ENCODE measurements around the gene NFIB. TPM values are rescaled to one million over a fixed set of nuclear protein-coding genes. Genes with fewer than 3 reads are reported as not detected.

Gene NFIB
- total RNA-seq, 2 experiments from 2014 or later, result 13.7 to 25.1 TPM

DNA sequence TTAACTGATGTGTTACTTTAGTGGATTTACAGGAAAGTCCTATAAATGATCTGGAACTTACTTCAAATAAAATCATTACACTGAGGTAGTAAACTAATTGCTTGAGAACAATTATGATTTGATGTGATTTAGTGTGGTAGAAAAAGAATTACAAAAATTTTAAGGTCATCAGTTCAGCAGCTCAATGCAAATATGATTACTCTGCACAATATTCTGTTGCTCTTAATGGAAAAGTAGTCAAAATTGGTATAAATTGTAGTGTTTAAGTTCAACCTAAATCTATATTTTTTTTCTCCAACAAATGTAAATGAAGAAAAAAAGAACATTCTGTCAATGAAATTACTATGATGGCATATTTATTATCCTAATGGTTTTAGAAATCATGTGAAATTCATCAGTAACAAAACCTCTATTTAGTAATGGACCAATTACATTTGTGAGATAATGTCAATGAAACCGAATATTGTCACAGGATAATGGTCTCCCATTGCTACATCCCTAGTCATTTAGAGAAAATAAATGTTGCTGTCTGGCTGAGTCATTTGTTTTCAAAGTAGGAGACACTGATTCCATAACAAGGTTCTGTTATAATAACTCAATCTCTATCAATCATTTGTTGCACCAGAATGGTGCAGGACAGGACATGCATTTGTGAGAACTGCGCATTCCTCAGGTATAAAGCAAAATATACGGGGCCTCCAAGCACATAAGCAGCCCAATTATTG lies 177.1 kb downstream of the NFIB start:
- Histone ChIP-seq H3K4me3 (ENCODE audit: low read depth, low read length, poor library complexity, severe bottlenecking) (no peak overlapping the region), H3K4me1 (ENCODE audit: insufficient read depth, low read length, poor library complexity, severe bottlenecking) (peaks cover 10% of the 10 kb centered on the region), H3K27ac (ENCODE audit: low read depth, low read length, poor library complexity, severe bottlenecking) (no peak overlapping the region), H3K36me3 (ENCODE audit: insufficient read depth, low read length) (peaks cover 13% of the 10 kb centered on the region), H2AFZ (ENCODE audit: low read length) (no peak overlapping the region), H3K4me2 (ENCODE audit: low read length) (no peak overlapping the region), H3K79me2 (ENCODE audit: insufficient read depth, low read depth, low read length) (no peaks in the 10 kb centered on the region), H3K9me2 (ENCODE audit: insufficient read depth, low read length) (no peaks in the 10 kb centered on the region), H4K20me1 (ENCODE audit: insufficient read depth, low read length) (no peaks in the 10 kb centered on the region), H3K9me3 (ENCODE audit: low read length) (no peaks in the 10 kb centered on the region; the same call in 1 of the 2 replicates)
- ChIA-PET POLR2A (interaction anchor here (1.1 to 1.4 kb wide), 3 partner anchors 9 to 11 kb away, joined by 3 to 4 read pairs (median 4); no protein-coding TSS in a partner anchor), CTCF (ENCODE audit: unreplicated experiment) (interaction anchor here (0.6 kb wide), 1 partner anchor 11 kb away, joined by 3 read pairs; no protein-coding TSS in a partner anchor)
- BruUV-seq (replicated peaks), result no TSS peak
- no peak for DNase-seq (ENCODE audit: low spot score)
- intact Hi-C loops (cut with micrococcal nuclease; ENCODE audit: unreplicated experiment), result no loop called here
- TF ChIP-seq, protein P1, sequence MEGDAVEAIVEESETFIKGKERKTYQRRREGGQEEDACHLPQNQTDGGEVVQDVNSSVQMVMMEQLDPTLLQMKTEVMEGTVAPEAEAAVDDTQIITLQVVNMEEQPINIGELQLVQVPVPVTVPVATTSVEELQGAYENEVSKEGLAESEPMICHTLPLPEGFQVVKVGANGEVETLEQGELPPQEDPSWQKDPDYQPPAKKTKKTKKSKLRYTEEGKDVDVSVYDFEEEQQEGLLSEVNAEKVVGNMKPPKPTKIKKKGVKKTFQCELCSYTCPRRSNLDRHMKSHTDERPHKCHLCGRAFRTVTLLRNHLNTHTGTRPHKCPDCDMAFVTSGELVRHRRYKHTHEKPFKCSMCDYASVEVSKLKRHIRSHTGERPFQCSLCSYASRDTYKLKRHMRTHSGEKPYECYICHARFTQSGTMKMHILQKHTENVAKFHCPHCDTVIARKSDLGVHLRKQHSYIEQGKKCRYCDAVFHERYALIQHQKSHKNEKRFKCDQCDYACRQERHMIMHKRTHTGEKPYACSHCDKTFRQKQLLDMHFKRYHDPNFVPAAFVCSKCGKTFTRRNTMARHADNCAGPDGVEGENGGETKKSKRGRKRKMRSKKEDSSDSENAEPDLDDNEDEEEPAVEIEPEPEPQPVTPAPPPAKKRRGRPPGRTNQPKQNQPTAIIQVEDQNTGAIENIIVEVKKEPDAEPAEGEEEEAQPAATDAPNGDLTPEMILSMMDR (conservative IDR thresholded peaks at IDR 0.05; ENCODE audit: low read length), result no peak
- TF ChIP-seq EZH2phosphoT487 (IDR thresholded peaks at IDR 0.05; ENCODE audit: borderline replicate concordance, low read depth, low read length), result no peak

DNA sequence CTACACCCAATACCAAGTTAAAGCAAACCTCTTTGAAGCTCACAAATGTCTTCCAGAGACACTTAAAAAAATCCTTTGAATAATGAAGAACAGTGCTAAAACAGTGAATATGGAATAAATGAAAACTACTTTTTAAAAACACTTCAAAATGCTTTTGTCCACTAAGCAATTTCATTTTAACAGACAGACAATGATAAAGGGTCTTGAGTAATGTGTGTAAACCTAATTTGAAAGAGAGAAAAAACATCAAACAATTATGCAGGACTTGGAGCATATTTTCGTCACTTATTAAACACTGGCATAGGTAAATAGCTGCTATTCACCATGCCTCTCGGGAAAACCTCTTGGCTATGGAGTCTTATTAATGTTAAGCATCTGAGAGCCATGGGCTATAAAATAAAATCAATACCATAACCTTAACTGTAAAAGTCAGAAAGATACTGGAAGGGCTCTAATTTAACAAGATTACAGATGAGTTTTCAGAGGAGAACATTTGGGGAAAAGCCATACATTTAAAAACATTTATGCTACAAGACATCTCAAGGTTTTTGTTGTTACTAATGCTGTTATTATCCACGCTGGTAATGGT lies 177.8 kb downstream of the NFIB start:
- Histone ChIP-seq H3K9me2 (ENCODE audit: insufficient read depth, low read length) (no peaks in the 10 kb centered on the region), H3K79me2 (ENCODE audit: insufficient read depth, low read depth, low read length) (no peaks in the 10 kb centered on the region), H4K20me1 (ENCODE audit: insufficient read depth, low read length) (no peaks in the 10 kb centered on the region), H3K4me2 (ENCODE audit: low read length) (no peak overlapping the region), H3K36me3 (ENCODE audit: insufficient read depth, low read length) (peaks cover 7% of the 10 kb centered on the region), H3K4me1 (ENCODE audit: insufficient read depth, low read length, poor library complexity, severe bottlenecking) (peaks cover 10% of the 10 kb centered on the region), H2AFZ (ENCODE audit: low read length) (no peak overlapping the region), H3K9me3 (ENCODE audit: low read length) (no peaks in the 10 kb centered on the region; the same call in 1 of the 2 replicates), H3K4me3 (ENCODE audit: low read depth, low read length, poor library complexity, severe bottlenecking) (no peak overlapping the region), H3K27ac (ENCODE audit: low read depth, low read length, poor library complexity, severe bottlenecking) (no peak overlapping the region)
- POLR2A ChIA-PET, result interaction anchor here (1.0 to 1.4 kb wide), 3 partner anchors 9 to 19 kb away, joined by 3 to 4 read pairs (median 3); no protein-coding TSS in a partner anchor
- no peak for TF ChIP-seq EZH2phosphoT487 (IDR thresholded peaks at IDR 0.05; ENCODE audit: borderline replicate concordance, low read depth, low read length)
- TF ChIP-seq, protein P1 (conservative IDR thresholded peaks at IDR 0.05; ENCODE audit: low read length), result no peak
- intact Hi-C loops (cut with micrococcal nuclease; ENCODE audit: unreplicated experiment), result no loop called here
- no TSS peak for BruUV-seq (replicated peaks)
- DNase-seq (ENCODE audit: low spot score), result no peak
- CTCF ChIA-PET (ENCODE audit: unreplicated experiment), result interaction anchor here (0.6 kb wide), 1 partner anchor 11 kb away, joined by 3 read pairs; no protein-coding TSS in a partner anchor
